ENCODE data around the gene SFMBT2. TPM values are rescaled to one million over a fixed set of nuclear protein-coding genes. Genes with fewer than 3 reads are reported as not detected.
A peak's percentile ranks its signal among the peaks of the same experiment; 100 is the strongest.

Gene SFMBT2
- polyA plus RNA-seq, 2 of the 4 experiments (the other 2 are of a cell fraction) = 9.6 to 10.2 TPM

- ChIA-PET CTCF (interaction anchor here (0.6 kb wide), 1 partner anchor 749 kb away, joined by 5 read pairs; no protein-coding TSS in a partner anchor), POLR2A (no interaction called here)
- 71% methylated on average over 8 of the region's 8 CpGs for WGBS (ENCODE audit: missing lambda C conversion rate)
- peak overlapping the region; percentile 55 for H3K4me2 ChIP-seq
- no peak for TF ChIP-seq ZNF302 (CRISPR knock-in tag; IDR thresholded peaks at IDR 0.05)
- TF ChIP-seq EP300 (IDR thresholded peaks at IDR 0.05) = no peak
- TF ChIP-seq CHD2 (IDR thresholded peaks at IDR 0.05; ENCODE audit: low read length, partially characterized antibody) = no peak
- TF ChIP-seq HOXB13 (CRISPR knock-in tag; IDR thresholded peaks at IDR 0.05; ENCODE audit: low read depth) = no peak
- TF ChIP-seq TFCP2L1 (CRISPR knock-in tag; IDR thresholded peaks at IDR 0.05) = no peak
- TF ChIP-seq PHF8 (IDR thresholded peaks at IDR 0.05; ENCODE audit: borderline replicate concordance, low read depth) = no peak
- TF ChIP-seq HMGXB4 (CRISPR knock-in tag; IDR thresholded peaks at IDR 0.05; ENCODE audit: borderline replicate concordance) = no peak
- TF ChIP-seq BHLHE40 (IDR thresholded peaks at IDR 0.05; ENCODE audit: low read depth, low read length) = no peak
- no peak for TF ChIP-seq NFE2L2 (conservative IDR thresholded peaks at IDR 0.05; ENCODE audit: low read length)
- TF ChIP-seq EHF (CRISPR knock-in tag; IDR thresholded peaks at IDR 0.05) = no peak
- TF ChIP-seq JUN (IDR thresholded peaks at IDR 0.05) = no peak
- TF ChIP-seq, protein P1, sequence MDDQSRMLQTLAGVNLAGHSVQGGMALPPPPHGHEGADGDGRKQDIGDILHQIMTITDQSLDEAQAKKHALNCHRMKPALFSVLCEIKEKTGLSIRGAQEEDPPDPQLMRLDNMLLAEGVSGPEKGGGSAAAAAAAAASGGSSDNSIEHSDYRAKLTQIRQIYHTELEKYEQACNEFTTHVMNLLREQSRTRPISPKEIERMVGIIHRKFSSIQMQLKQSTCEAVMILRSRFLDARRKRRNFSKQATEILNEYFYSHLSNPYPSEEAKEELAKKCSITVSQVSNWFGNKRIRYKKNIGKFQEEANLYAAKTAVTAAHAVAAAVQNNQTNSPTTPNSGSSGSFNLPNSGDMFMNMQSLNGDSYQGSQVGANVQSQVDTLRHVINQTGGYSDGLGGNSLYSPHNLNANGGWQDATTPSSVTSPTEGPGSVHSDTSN (IDR thresholded peaks at IDR 0.05) = no peak
- no peak for TF ChIP-seq CBX2 (IDR thresholded peaks at IDR 0.05; ENCODE audit: borderline replicate concordance, low read depth)
- no peak for TF ChIP-seq CEBPB (IDR thresholded peaks at IDR 0.05)
- TF ChIP-seq KDM1A (IDR thresholded peaks at IDR 0.05; ENCODE audit: low read depth) = no peak
- no peak for TF ChIP-seq MAFK (IDR thresholded peaks at IDR 0.05; ENCODE audit: partially characterized antibody)
- TF ChIP-seq POLR2AphosphoS2 (conservative IDR thresholded peaks at IDR 0.05; ENCODE audit: low read length) = no peak
- TF ChIP-seq HES2 (IDR thresholded peaks at IDR 0.05) = no peak
- no peak for TF ChIP-seq TP53 (CRISPR knock-in tag; IDR thresholded peaks at IDR 0.05)
- TF ChIP-seq, protein P2, sequence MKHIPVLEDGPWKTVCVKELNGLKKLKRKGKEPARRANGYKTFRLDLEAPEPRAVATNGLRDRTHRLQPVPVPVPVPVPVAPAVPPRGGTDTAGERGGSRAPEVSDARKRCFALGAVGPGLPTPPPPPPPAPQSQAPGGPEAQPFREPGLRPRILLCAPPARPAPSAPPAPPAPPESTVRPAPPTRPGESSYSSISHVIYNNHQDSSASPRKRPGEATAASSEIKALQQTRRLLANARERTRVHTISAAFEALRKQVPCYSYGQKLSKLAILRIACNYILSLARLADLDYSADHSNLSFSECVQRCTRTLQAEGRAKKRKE (CRISPR knock-in tag; IDR thresholded peaks at IDR 0.05; ENCODE audit: low read depth) = no peak
- H3K27ac ChIP-seq = no peak overlapping the region
- ATAC-seq = no peak
- no peak overlapping the region; the same call in 2 of the 3 replicates for H3K4me3 ChIP-seq
- H3K9me3 ChIP-seq = no peaks in the 10 kb centered on the region; the same call in 2 of the 3 replicates
- FAIRE-seq = no peak
- no peak for DNase-seq (ENCODE audit: low read depth in 1 of 2, low spot score in 1 of 2)
- H3K4me1 ChIP-seq = no peaks in the 10 kb centered on the region
Observed at GRCh38 chr10:7433861-7434260, 23.0 kb upstream of the SFMBT2 start.

DNA sequence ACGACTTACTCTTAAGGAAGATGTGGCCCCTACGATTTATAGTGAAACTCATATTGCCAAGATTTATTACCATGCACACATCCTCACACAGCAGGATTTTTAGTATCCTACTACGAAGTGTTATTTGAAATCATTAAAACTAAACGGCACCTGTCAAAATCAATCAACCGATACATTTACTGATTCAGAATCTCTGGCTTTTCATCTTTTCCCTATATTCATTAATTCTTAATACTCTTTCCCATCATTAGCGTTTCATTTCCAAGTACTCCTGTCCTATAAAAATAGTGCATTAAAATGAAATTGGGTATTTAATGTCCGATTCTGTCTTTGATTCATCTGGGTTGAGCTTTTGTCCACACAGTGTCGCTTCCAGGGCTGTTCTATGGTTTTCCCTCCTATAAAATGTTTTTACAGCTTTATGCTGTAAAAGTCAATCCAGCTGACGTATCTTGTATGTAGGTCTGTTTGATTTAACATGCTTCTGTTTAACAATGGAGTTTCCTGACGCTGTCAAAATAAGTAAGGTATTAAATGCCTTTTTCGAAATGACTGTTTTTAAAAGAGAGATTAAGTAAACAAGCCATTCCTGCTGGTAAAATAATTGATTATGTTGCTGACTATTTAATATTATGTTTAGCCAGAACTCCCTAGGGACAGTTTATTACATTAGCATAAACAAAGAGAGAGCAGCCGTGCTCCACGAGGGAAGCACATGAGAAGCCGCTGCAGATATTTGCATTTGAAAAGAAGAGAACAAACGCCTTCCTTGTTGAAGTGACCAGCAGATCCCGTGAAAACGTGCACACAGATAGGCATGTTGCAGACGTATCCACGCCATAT, 22.3 kb upstream of the SFMBT2 start:
- no peak for DNase-seq (ENCODE audit: low read depth in 1 of 2, low spot score in 1 of 2)
- Histone ChIP-seq H3K9me3 (no peaks in the 10 kb centered on the region; the same call in 2 of the 3 replicates), H3K4me2 (peak overlapping the region; percentile 55), H3K27ac (no peak overlapping the region), H3K4me3 (no peak overlapping the region; the same call in 2 of the 3 replicates), H3K4me1 (no peaks in the 10 kb centered on the region)
- ATAC-seq = peak in 1 of 2 experiments; percentile 30; a peak in 1 of 6 replicates
- no peak for FAIRE-seq
- POLR2A ChIA-PET = no interaction called here
- TF ChIP-seq CHD4 (IDR thresholded peaks at IDR 0.05; ENCODE audit: borderline replicate concordance) = no peak
- 21% methylated on average over 19 of the region's 19 CpGs for WGBS (ENCODE audit: missing lambda C conversion rate)
- CTCF ChIA-PET = interaction anchor here (1.1 to 1.9 kb wide), 2 partner anchors 11 to 16 kb away, joined by 5 to 8 read pairs; no protein-coding TSS in a partner anchor
